Measurements from ENCODE around the gene PRTG.
"Not testable (repeated sequence)": the region's sequence is repeated elsewhere in the genome, so short reads cannot be mapped to it uniquely, and the experiment has no call there.

Gene PRTG

GRCh38 chr15:55758580-55758986 lies 15.6 kb upstream of the PRTG start:
- Histone ChIP-seq H3F3A (ENCODE audit: control insufficient read depth, insufficient read depth) (no peaks in the 10 kb centered on the region), H3K9me3 (ENCODE audit: control insufficient read depth, insufficient read depth, low read length) (no peaks in the 10 kb centered on the region), H3K4me3 (ENCODE audit: low read length) (no peak overlapping the region), H3K27ac (ENCODE audit: low read depth, low read length) (no peak overlapping the region), H3K4me1 (ENCODE audit: control insufficient read depth, low read length) (no peaks in the 10 kb centered on the region), H4K20me1 (ENCODE audit: control insufficient read depth, insufficient read depth, low read depth, low read length) (no peaks in the 10 kb centered on the region), H3K27me3 (ENCODE audit: control insufficient read depth, low read length) (no peaks in the 10 kb centered on the region), H3K4me2 (ENCODE audit: low read length) (no peak overlapping the region), H3K9me2 (replicated peaks; ENCODE audit: control insufficient read depth, low read length) (no peaks in the 10 kb centered on the region), H3K36me3 (ENCODE audit: control insufficient read depth, low read length) (no peaks in the 10 kb centered on the region), H3K79me2 (ENCODE audit: control insufficient read depth, low read length) (no peaks in the 10 kb centered on the region)
- TF ChIP-seq CTCF (IDR thresholded peaks at IDR 0.05; ENCODE audit: low read depth, low read length, poor library complexity, severe bottlenecking) (no peak), EZH2phosphoT487 (IDR thresholded peaks at IDR 0.05; ENCODE audit: borderline replicate concordance, low read length) (no peak)

- H3K4me1 ChIP-seq (ENCODE audit: control insufficient read depth, low read length); H3K27ac ChIP-seq (ENCODE audit: low read depth, low read length); H3K9me3 ChIP-seq (ENCODE audit: control insufficient read depth, insufficient read depth, low read length); H3K9me2 ChIP-seq (replicated peaks; ENCODE audit: control insufficient read depth, low read length); H3F3A ChIP-seq (ENCODE audit: control insufficient read depth, insufficient read depth); H3K27me3 ChIP-seq (ENCODE audit: control insufficient read depth, low read length); H3K4me2 ChIP-seq (ENCODE audit: low read length); H3K36me3 ChIP-seq (ENCODE audit: control insufficient read depth, low read length); H3K4me3 ChIP-seq (ENCODE audit: low read length); H3K79me2 ChIP-seq (ENCODE audit: control insufficient read depth, low read length); H4K20me1 ChIP-seq (ENCODE audit: control insufficient read depth, insufficient read depth, low read depth, low read length): not testable (repeated sequence)
These were observed 10.5 kb upstream of the PRTG start for GRCh38 chr15:55753433-55753832.

GRCh38 chr15:55750706-55751105 lies 7.8 kb upstream of the PRTG start:
- Histone ChIP-seq H4K20me1 (ENCODE audit: control insufficient read depth, insufficient read depth, low read depth, low read length) (no peaks in the 10 kb centered on the region), H3K9me2 (replicated peaks; ENCODE audit: control insufficient read depth, low read length) (no peaks in the 10 kb centered on the region), H3K36me3 (ENCODE audit: control insufficient read depth, low read length) (no peaks in the 10 kb centered on the region), H3K27me3 (ENCODE audit: control insufficient read depth, low read length) (no peaks in the 10 kb centered on the region), H3K27ac (ENCODE audit: low read depth, low read length) (no peak overlapping the region), H3F3A (ENCODE audit: control insufficient read depth, insufficient read depth) (no peaks in the 10 kb centered on the region), H3K4me3 (ENCODE audit: low read length) (no peak overlapping the region), H3K9me3 (ENCODE audit: control insufficient read depth, insufficient read depth, low read length) (no peaks in the 10 kb centered on the region), H3K4me2 (ENCODE audit: low read length) (no peak overlapping the region), H3K79me2 (ENCODE audit: control insufficient read depth, low read length) (no peaks in the 10 kb centered on the region), H3K4me1 (ENCODE audit: control insufficient read depth, low read length) (no peaks in the 10 kb centered on the region)
- TF ChIP-seq CTCF (IDR thresholded peaks at IDR 0.05; ENCODE audit: low read depth, low read length, poor library complexity, severe bottlenecking) (no peak), EZH2phosphoT487 (IDR thresholded peaks at IDR 0.05; ENCODE audit: borderline replicate concordance, low read length) (no peak)

GRCh38 chr15:55743729-55744655 lies 1.0 kb upstream of the PRTG start:
- Histone ChIP-seq H3K4me2 (ENCODE audit: low read length) (no peak overlapping the region), H3K36me3 (ENCODE audit: control insufficient read depth, low read length) (no peaks in the 10 kb centered on the region), H3K9me3 (ENCODE audit: control insufficient read depth, insufficient read depth, low read length) (no peaks in the 10 kb centered on the region), H4K20me1 (ENCODE audit: control insufficient read depth, insufficient read depth, low read depth, low read length) (no peaks in the 10 kb centered on the region), H3K9me2 (replicated peaks; ENCODE audit: control insufficient read depth, low read length) (no peaks in the 10 kb centered on the region), H3K27ac (ENCODE audit: low read depth, low read length) (no peak overlapping the region), H3K4me1 (ENCODE audit: control insufficient read depth, low read length) (no peaks in the 10 kb centered on the region), H3K79me2 (ENCODE audit: control insufficient read depth, low read length) (no peaks in the 10 kb centered on the region), H3K4me3 (ENCODE audit: low read length) (no peak overlapping the region), H3F3A (ENCODE audit: control insufficient read depth, insufficient read depth) (no peaks in the 10 kb centered on the region), H3K27me3 (ENCODE audit: control insufficient read depth, low read length) (peaks cover 29% of the 10 kb centered on the region)
- TF ChIP-seq CTCF (IDR thresholded peaks at IDR 0.05; ENCODE audit: low read depth, low read length, poor library complexity, severe bottlenecking) (no peak), EZH2phosphoT487 (IDR thresholded peaks at IDR 0.05; ENCODE audit: borderline replicate concordance, low read length) (no peak)

All from DOHH2 (cell line).